Measurements from ENCODE around the gene ATAT1. TPM values are rescaled to one million over a fixed set of nuclear protein-coding genes. Genes with fewer than 3 reads are reported as not detected.
A peak's percentile ranks its signal among the peaks of the same experiment; 100 is the strongest.

Gene ATAT1
- total RNA-seq, 1 experiment from 2014 or later = 6.1 TPM

- peaks cover 38% of the 10 kb centered on the region for H3K79me2 ChIP-seq (ENCODE audit: low read length)
- H3K27ac ChIP-seq (ENCODE audit: low read length) = no peak overlapping the region
- CTCF ChIA-PET = no interaction called here
- H3K9me2 ChIP-seq (replicated peaks; ENCODE audit: low read length) = no peaks in the 10 kb centered on the region
- peak; percentile 8 for DNase-seq
- intact Hi-C loops (cut with micrococcal nuclease) = loop anchor here (2.0 kb wide), 1 partner anchor 75 kb away; the partner anchor contains the start of gene TUBB
- H3K27me3 ChIP-seq (ENCODE audit: low read length) = no peaks in the 10 kb centered on the region
- TF ChIP-seq EZH2phosphoT487 (IDR thresholded peaks at IDR 0.05; ENCODE audit: borderline replicate concordance, low read length) (no peak), CTCF (conservative IDR thresholded peaks at IDR 0.05; ENCODE audit: low read depth, low read length) (no peak), EZH2 (IDR thresholded peaks at IDR 0.05; ENCODE audit: low read length, unreplicated experiment) (no peak)
- no peaks in the 10 kb centered on the region for H3K9me3 ChIP-seq (ENCODE audit: low read length)
- POLR2A ChIA-PET (ENCODE audit: unreplicated experiment) = interaction anchor here (0.6 kb wide), 1 partner anchor 237 kb away, joined by 3 read pairs; no protein-coding TSS in a partner anchor
- H3K36me3 ChIP-seq (ENCODE audit: low read depth, low read length) = peaks cover 2% of the 10 kb centered on the region; the same call in 1 of the 2 replicates
- H3K4me1 ChIP-seq (ENCODE audit: insufficient read depth, low read length) = peaks cover 11% of the 10 kb centered on the region
- H2AFZ ChIP-seq (ENCODE audit: low read length) = no peak overlapping the region
- H3K4me3 ChIP-seq (ENCODE audit: low read length) = peak overlapping the region; percentile 47; the same call in 1 of the 2 replicates
- H3K9ac ChIP-seq (ENCODE audit: low read length) = no peak overlapping the region
- H4K20me1 ChIP-seq (ENCODE audit: low read length) = no peaks in the 10 kb centered on the region
- H3F3A ChIP-seq (ENCODE audit: low read length, unreplicated experiment) = no peaks in the 10 kb centered on the region
- ATAC-seq = no peak
- peak overlapping the region; percentile 82 for H3K4me2 ChIP-seq (ENCODE audit: low read length)
- BruUV-seq (replicated peaks) = no TSS peak
Measured at GRCh38 chr6:30645989-30646388, 19.3 kb downstream of the ATAT1 start.

- TF ChIP-seq EZH2phosphoT487 (IDR thresholded peaks at IDR 0.05; ENCODE audit: borderline replicate concordance, low read length) (no peak), EZH2 (IDR thresholded peaks at IDR 0.05; ENCODE audit: low read length, unreplicated experiment) (no peak), CTCF (conservative IDR thresholded peaks at IDR 0.05; ENCODE audit: low read depth, low read length) (no peak)
- H3K4me2 ChIP-seq (ENCODE audit: low read length) = peak within 1 kb of the TSS; percentile 82
- peaks cover 6% of the 10 kb centered on the region; the same call in 1 of the 2 replicates for H3K36me3 ChIP-seq (ENCODE audit: low read depth, low read length)
- H3K4me3 ChIP-seq (ENCODE audit: low read length) = peak within 1 kb of the TSS; percentile 82
- ChIA-PET CTCF (interaction anchor here (0.6 kb wide), 1 partner anchor 397 kb away, joined by 6 read pairs; no protein-coding TSS in a partner anchor), POLR2A (ENCODE audit: unreplicated experiment) (interaction anchor here (0.6 kb wide), 1 partner anchor 76 kb away, joined by 6 read pairs; no protein-coding TSS in a partner anchor)
- intact Hi-C loops (cut with micrococcal nuclease) = loop anchor here (2.0 kb wide), 1 partner anchor 74 kb away; the partner anchor contains the start of gene TUBB
- peaks cover 11% of the 10 kb centered on the region for H3K4me1 ChIP-seq (ENCODE audit: insufficient read depth, low read length)
- H3K9me2 ChIP-seq (replicated peaks; ENCODE audit: low read length) = no peaks in the 10 kb centered on the region
- no peaks in the 10 kb centered on the region for H3K9me3 ChIP-seq (ENCODE audit: low read length)
- peak within 1 kb of the TSS; percentile 79 for H2AFZ ChIP-seq (ENCODE audit: low read length)
- H3K27me3 ChIP-seq (ENCODE audit: low read length) = no peaks in the 10 kb centered on the region
- H4K20me1 ChIP-seq (ENCODE audit: low read length) = no peaks in the 10 kb centered on the region
- peak; percentile 74 for ATAC-seq
- DNase-seq = peak; percentile 93
- H3K9ac ChIP-seq (ENCODE audit: low read length) = peak within 1 kb of the TSS; percentile 88
- no peaks in the 10 kb centered on the region for H3F3A ChIP-seq (ENCODE audit: low read length, unreplicated experiment)
- TSS peak; percentile 45 for BruUV-seq (replicated peaks)
- peaks cover 38% of the 10 kb centered on the region for H3K79me2 ChIP-seq (ENCODE audit: low read length)
- H3K27ac ChIP-seq (ENCODE audit: low read length) = peak within 1 kb of the TSS; percentile 55
Measured at GRCh38 chr6:30646450-30647241, 20.0 kb downstream of the ATAT1 start, which contains the start of gene C6orf136. Gene C6orf136 (plus strand): TSS chr6:30647133. CDS start chr6:30647232, 99 bp downstream.
